Stimulated activated CD8-positive, alpha-beta memory T cell treated with anti-CD3 and anti-CD28 coated beads, Interleukin-12 subunit alpha, Interleukin-12 subunit beta, amount 100 ng/mL, for 4 hours (primary cell): Measurements from ENCODE around the gene MAML2.

ENCODE experiments used
- DNase-seq: peaks from one replicate; pipeline ENCODE4 v3.0.0-alpha.2; 2020; ENCODE audit warnings: low read depth

The MAML2 gene

DNA sequence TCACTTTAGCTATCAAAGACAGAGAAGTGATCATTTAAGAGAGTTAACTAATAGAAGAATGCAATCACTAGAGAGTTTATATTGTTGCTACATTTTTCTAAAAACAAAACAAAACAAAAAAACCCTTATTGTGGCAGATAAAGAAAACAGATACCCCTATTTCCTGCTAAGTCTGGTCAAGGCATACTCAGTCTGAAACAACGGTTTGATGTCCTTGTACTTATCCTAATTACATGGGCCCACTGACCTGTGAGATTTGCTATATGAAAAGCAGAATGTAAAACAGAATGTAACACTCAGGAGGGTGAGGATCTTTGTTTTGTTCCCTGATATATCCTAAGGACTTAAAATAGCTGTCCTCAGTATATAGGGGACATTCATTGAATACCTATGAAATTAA lies 24.6 kb downstream of the MAML2 start:
- no peak for DNase-seq

DNA sequence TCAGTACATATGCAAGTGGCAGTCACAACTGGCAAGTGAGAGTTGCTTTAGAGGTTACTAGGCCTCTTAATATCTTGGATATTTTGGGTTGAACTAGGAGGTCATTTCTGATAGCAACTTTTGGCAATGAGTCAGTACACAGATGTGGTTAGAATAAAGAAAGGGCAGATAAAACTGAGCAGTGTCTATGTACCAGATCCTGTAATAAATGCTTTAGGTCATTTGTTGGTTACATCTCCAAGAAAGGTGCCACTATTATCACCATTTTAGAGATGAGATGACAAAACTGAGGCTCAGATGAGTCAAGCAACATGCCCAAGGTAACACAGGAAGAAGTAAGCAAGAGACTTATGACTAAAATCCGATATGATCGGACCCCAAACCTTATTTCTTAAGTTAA lies 25.0 kb downstream of the MAML2 start:
- no peak for DNase-seq

DNA sequence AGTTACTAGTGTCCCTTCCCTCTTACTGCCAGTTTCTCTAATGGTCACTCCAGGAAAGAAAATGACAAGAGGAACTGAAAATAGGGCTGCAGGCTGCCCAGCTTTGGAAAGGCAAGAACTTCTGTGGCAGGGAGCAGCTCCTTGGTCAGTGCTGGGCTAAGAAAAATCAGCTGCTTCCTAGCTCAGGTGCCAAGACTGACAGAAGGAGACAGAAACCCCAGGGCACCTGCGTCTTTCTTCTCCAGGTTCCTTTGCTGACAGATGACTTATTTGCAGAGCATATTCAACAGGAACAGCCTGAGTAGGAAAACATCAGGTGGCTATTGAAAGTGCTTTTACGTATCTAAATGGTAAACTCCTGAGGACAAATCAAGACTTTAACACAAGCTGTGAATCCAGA lies 25.4 kb downstream of the MAML2 start:
- DNase-seq: no peak

DNA sequence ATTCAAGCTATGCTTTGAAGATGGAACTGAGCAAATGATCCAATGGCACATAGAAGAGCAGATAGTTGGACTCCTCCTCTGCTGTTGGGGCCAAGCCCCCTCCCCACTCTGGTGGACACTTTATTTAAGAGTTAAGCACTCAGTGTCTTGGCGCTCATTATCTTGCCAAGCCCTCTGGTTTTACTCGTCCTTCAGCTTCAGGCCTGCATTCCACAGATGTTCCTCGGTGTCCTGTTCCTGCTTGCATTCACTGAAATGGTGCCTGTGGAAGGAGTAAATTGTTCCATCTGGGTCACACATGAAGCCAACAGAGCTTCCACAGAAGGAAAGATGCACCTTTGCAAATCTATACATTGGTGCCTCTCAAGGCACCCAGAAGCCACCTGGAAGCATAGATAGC lies 26.1 kb downstream of the MAML2 start:
- DNase-seq: no peak

DNA sequence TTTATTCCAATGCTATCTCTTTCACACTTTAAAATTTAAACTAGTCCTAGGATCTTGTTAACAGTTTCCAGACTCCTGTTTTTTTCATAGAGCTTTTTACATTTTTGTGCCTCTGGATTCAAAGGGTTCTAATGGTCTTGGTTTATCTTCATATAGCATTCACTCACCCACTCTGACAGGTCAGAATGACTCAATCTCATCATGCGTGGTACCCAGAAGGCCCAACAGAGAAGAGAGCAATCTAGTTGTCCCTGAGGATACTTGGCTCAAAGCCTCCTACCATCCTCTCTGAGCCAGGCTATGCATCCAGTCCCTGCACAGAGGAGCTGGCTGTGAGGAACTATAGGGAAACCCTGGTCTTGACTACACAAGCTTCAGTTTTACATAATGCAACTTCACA lies 27.5 kb downstream of the MAML2 start:
- DNase-seq: no peak

DNA sequence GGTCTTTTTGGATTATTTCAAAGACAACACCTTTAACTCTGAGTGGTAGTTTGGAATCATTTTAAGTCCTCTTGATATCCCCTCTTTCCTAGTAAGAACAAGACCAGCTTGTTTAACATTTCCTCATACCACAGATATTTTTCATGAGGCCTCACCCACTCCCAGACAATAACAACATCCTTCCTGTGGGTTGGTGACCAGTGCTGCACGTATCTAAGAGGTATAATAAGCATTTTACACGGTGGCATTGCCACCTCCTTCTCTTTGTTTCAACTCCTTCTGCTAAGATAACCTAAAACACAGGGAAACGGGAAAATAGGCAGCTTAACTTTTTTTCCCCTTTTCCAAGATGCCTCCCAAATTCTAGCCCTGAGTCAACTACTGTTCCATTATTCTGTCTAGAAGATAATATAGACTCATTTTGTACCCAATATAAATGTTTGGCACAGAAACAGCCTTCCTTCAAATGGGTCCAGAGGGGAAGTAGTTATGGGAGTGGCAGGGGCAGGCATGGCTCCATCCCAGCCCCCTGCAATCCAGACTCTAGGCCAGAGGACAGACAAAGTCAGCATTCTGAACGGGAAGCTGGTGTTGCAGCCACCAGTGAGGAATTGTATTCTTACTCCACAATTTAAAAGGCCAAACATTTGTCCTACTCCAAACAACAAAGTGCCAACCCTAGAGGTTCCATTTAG lies 28.5 kb downstream of the MAML2 start:
- DNase-seq: no peak

DNA sequence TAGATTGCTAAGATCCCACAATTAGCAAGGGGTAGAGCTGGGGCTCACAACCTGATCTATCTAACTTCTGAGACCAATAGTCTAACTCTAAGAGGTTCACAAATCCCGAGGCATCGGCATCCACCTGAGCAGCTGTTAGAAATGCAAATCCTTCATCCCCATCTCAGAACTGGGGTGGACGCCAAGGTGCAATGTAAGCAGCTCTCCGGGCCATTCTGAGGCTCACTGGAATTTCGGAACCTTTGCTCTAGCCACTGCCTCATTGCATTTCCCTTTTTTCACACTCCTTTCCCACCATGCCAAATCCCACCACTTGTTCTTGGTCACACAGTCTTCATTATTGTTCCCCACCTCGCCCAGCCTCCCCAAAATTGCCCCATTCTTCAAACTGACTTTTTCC lies 29.8 kb downstream of the MAML2 start:
- no peak for DNase-seq

DNA sequence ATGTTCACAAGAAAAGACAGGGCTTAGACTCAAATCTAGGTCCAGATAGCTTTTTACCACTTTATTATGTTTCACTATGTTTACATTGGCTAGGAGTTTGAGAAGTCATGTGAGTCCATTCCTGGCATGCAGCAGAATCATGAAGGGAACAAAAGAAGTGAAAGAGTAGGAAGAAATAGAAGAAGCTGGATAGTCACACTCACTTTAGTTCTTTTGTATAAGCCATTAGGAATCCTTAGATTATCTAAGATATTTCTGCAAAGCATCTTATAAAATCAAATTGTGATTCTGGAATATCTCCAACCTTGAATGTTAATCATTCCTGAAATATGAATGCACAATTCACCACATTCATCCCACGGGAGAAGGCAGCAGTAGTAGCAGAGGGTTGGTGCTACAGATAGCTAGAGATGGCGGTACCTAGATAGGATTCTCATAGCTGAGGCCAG lies 31.9 kb downstream of the MAML2 start:
- no peak for DNase-seq

DNA sequence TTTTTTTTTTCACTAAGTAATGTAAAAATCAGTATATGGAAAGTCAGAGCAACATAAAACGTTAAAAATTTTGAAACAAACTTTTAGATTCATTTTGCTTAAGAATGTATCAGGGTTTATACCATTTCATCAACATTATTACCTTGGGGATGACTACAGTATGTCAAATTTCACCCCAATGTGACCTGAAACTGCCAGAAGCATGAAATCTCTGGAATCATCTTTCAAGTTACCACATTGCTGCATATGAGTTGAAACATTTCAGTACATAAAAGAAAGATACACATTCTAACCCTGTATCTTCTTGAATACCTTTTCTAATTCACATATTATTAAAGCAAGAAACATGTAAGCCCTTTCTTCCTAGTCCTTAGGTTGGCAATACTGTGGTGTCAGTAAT lies 32.8 kb downstream of the MAML2 start:
- no peak for DNase-seq

DNA sequence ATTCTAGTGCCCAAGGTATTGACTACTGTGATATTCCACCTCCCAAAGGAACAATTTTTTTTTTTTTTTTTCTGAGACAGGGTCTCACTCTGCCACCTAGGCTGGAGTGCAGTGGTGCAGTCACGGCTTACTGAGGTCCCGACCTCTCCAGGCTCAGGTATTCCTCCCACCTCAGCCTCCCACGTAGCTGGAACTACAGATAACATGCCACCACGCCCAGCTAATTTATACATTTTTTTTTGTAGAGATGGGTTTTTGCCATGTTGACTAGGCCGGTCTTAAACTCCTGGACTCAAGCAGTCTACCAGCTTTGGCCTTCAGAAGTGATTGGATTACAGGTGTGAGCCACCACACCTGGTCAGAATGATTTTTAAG lies 33.4 kb downstream of the MAML2 start:
- no peak for DNase-seq

DNA sequence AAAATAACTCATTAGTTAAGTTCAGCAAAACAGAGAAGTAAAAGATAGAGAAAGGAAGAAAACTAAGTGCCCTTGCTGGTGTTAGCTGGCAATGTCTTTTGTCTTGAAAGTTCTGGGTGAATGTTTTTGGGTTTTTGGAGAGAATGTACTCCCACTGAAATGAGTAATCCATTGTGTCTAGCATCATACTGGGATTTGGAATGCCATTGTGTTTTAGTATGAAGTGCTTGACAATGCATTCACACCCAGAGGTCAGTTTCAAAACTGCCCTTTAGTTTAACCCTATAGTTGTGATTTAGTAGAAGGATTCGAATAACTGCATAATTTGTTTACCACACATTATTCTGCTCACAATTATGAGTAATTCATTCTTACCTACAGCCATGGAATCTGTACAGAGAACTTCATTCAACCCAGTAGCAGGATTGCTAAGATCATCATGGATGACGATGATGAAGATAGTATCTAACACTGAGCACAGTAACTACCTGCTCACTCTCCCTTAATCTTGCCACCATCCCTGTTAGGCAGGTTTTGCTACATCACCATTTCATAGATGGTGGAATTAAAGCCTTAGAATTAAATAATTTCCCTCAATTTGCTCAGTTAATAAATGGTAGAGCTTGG lies 33.9 kb downstream of the MAML2 start:
- no peak for DNase-seq

DNA sequence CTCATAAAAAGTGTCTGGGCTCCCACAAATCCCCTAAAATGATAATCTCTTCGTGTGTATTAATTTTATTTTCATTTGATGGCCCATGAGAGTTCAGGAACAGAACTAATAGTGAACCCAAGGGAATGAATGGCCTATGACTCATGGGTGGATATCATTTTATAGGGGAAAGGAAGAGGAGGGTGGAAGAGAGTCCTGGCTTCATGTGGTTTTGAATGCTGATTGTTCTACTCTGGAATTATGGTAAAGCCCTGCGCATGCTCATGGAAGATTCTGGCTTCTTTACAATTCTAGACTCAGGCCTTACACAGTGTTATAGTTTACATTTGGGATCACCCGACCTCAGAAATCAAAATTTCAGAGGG lies 35.2 kb downstream of the MAML2 start:
- DNase-seq: no peak

DNA sequence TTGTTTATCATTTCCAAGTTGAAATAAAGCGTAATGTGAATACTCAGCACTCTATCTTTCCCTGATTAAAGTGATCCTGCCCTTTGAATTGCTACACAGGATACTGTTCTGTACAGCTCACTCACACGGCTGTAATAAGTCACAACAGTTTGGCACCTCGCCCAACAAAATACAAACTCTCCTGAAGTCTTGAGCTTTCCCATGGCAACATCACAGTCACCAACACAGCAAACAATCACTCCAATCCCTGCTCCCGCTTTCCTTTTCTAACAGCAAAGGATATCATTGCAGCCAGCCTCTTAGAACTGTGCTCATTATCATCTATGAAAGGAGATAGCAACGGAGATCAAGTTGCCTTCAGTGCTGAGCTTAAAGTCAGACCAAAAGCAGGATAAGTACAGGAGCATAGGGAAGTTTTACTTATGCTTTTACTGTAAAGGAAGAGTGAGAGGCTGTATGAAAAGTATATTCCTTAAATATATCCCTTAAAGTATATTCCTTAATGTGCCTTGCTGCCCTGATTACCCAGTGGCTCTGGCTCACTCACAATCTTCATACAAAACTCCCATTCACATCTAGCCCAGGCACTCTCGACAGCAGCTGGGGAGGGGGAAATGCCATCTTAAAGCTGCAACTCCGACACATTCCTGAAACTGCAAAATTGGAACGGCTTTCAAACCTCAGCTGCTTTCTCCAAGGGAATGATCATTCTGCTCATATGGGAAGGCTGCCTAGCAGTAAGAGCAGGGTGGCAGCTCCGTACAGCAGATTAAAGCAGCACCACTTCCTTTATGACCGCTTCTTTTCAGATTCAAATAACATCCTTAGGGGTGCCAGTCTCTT lies 35.8 kb downstream of the MAML2 start:
- DNase-seq: no peak

DNA sequence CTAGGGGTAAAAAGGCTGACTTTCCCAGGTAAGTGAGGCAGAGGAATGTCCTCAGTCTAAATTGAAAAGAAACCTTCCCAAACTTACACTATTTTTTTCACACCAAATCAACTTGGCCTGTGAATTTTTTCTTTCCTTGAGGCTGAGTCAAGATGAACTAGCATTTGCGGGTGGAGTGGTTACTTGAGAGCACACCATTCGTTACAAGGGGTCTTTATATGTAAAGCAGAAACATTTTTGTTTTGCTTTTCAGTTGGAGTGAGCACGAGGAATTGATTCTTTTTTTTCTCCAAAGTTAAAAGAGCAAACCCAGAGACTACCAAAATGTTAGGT lies 36.4 kb downstream of the MAML2 start:
- no peak for DNase-seq

DNA sequence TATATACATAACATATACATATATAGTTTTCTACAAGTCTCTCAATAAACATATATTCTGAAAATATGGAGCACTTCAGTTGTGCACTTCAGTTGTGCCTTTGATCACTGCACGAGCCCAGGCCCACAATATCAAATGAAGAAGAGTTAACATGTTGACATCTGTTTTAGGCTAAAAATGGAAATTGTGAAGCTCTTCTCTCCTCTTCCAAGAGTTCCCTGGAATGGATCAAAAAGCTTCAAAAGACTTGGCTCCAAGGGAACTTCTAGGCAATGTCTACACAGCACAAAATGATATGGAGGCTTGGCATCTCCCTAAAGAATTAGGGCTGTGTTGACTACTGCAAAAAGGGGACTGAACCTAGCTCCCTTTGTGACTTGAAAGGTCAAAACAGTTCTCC lies 36.9 kb downstream of the MAML2 start:
- no peak for DNase-seq

DNA sequence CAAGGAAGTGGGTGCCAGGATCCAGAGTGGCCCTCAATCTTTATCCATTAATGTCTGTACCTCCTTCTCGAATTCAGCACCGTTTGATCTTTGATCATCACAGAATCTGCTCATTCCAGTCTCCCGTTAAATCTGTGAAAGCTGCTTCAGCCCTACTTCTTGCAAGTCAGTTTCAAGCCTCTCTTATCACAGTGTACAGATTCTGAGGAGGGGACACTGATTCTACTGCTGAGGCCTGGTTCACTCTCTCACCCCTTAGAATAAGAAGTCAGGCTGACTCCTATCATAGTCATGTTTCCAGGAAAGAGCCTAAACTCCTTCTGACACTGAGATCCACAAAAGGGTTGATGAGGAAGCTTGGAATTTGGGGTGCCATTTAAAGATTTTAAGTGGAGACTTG lies 39.0 kb downstream of the MAML2 start:
- no peak for DNase-seq

DNA sequence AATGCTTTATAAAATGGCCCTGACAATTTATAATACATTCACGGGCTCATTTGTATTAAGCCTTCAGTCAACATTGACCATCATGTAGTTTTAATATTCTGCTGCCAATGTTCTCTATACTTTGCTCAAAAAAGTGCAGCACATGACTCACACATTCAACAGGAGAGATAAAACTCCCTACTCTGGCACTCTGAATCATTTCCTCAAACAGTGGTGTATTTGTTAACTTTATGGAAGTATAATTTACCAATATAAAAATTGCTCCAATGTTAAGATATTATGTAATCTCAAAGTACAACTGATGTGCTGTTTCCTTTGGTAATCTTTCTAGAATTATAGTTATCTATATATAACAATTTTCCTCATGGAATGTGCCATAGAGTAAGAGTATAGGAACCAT lies 39.9 kb downstream of the MAML2 start:
- no peak for DNase-seq

DNA sequence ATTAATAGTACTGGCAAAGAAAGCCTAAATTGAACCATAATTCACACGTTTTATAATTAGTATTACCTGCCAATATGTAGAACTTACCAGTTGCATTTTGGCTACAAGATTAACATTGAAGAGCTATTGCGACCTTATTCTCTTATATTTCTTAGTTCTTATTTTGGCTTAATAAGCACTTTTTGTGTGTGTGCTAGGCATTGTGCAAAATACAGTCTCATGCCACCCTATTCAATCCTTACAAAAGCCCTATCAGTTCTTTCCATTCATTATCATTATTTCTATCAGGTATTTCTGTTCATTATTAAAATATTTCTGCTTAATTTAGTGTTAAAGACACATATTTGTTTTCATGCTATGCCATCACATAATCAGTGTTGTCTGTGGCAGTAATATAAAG lies 41.2 kb downstream of the MAML2 start:
- DNase-seq: no peak

DNA sequence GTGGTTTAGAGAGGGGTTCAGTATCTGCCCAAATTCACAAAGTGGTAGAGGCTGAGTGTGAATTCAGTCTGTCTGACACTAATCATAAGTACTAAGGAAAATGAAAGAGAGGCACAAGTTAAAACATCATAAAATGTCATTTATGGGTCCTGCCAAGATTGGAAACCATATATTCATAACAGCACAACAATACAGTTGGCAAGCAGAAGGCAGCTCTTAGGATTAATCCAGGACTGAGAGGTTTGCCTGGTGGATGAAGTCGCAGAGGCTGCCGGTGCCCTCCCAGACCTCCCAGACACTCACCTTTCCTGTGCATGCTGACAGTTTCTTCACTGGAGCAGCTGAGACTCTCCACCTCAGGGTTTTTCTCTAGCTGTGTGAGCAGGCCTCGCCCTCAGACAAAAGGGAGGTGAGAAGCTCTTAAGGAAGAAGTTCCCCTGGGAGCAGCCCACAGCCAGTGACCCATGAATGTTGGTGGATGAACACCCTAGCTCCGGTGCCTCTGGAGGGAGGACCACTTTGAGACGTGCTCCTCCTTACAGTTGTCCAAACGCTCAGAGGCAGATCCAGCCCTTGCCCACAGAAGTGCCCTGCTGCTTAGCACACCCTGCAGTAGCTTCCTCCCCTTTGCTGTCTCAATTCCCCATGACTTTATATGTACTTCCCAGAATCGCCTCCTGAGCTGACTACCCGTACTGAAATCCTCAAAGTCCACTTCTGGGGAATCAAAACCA lies 43.7 kb downstream of the MAML2 start:
- DNase-seq: no peak

DNA sequence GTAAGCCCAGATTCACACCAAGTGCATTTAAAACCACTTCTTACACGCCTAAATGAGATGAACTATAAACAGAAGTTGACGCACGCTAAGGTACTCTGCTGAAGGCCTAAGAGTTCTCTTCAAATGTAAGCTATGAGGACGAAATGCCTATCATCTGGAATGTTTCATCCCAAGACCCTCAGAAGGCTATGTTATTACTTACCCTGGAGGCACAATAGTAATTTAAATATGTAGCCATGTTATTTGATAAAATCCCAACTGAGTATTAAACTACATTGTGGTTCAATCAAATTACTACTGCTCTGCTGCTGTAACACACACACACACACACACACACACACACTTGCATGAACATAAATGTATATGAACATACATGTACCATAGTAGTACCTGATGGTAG lies 47.6 kb downstream of the MAML2 start:
- DNase-seq: no peak

DNA sequence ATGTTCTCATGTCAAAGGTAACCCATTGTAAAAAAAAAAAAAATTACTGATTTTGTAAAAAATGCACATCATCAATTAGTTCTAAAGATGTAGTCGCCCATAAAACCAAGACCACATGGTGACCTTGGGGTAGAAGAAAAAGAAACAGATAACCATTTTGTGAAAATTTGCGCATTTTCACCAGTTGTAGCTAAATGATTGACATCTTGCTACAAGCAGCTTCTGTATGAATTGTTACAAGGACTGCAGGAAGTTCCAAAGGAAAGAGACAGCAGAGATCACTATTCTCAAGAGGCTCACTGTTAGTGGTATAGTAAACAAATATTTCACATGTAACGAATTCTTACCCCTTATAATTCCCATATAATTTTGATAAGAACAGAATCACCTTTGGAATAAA lies 48.7 kb downstream of the MAML2 start:
- no peak for DNase-seq

DNA sequence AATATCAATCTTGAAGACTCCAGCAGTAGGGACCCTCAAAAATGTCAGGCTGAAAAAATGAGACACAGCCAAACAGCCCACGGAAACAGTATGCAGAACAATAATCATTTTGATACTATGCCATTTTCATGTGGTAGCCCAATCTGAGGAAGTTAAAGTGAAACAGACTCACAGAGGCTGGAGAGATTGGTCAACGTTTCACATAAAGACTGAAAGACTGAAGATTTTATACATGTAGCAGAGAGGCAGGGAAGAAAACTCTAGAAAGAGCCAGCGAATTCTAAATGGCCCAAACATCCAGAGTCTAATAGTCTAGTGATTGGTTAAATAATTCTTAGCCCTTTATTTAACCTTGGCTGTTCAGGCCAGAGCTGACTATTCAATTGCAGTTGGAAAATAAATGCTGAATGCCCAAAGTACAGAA lies 49.4 kb downstream of the MAML2 start:
- DNase-seq: no peak

DNA sequence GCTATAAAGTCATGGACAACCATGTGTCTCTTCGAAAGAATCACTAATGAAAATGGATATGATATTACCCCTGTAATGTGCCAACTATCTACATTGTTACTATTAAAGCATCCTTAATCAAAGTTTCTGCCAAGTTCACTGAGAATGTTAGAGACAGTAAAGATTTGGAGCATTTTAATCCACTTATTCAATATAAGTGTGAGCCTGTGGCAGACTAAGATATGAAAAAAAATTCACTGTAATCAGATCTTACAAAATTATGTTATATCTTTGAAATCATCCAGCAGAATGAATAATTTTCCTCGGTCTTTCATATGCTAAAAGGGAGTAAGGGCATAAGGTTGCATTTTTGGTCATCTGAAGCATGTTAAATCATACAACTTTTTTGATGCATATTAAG lies 49.9 kb downstream of the MAML2 start:
- DNase-seq: no peak
